BJ (cell line): ENCODE results near the gene FOXS1. TPM values are rescaled to one million over a fixed set of nuclear protein-coding genes. Genes with fewer than 3 reads are reported as not detected.

Experiments
- CTCF ChIA-PET: fragments of 350-600 bp; formaldehyde crosslinking; extraction: SDS; loops from one replicate; lab custom pipeline; 2021; ENCODE audit warnings: antibody characterized with exemption, inconsistent platforms; lab: Yijun Ruan, JAX
- POLR2A ChIA-PET: fragments of 300-600 bp; sonication (Branson Sonifier 250); formaldehyde crosslinking; extraction: SDS; loops from one replicate; lab custom pipeline; 2021; ENCODE audit warnings: antibody characterized with exemption; lab: Charles Lee
- DNase-seq: peaks from one replicate; pipeline ENCODE4 v3.0.0-alpha.2; 2011; ENCODE audit warnings: low read depth
- H3K27me3 ChIP-seq: 2 replicates; pipeline ENCODE4 v1.6.0; 2011; ENCODE audit warnings: low read length; ENCODE audit not compliant: control insufficient read depth, insufficient read depth
- H3K36me3 ChIP-seq: 2 replicates; pipeline ENCODE4 v1.5.1; 2011; ENCODE audit warnings: low read length; ENCODE audit not compliant: control insufficient read depth, insufficient read depth
- H3K4me3 ChIP-seq: 2 replicates; pipeline ENCODE4 v1.5.1; 2011; ENCODE audit warnings: low read depth, mild to moderate bottlenecking, control low read depth, low read length
- polyA plus RNA-seq: library from polyadenylated mRNA; depleted of rRNA; stranded (reverse); fragments of >200 nt; gene quantifications from 2 replicates; pipeline ENCODE4 v1.2.3, GENCODE V29; 2011
- TF ChIP-seq, protein P1 (sequence below): IDR thresholded peaks from 2 replicates; pipeline ENCODE4 v1.5.1; 2011; ENCODE audit warnings: low read depth, mild to moderate bottlenecking, control low read depth, inconsistent platforms, low read length, moderate library complexity; ENCODE audit not compliant: insufficient read depth

Gene FOXS1
- polyA plus RNA-seq, 1 experiment = 0.05 TPM

DNA sequence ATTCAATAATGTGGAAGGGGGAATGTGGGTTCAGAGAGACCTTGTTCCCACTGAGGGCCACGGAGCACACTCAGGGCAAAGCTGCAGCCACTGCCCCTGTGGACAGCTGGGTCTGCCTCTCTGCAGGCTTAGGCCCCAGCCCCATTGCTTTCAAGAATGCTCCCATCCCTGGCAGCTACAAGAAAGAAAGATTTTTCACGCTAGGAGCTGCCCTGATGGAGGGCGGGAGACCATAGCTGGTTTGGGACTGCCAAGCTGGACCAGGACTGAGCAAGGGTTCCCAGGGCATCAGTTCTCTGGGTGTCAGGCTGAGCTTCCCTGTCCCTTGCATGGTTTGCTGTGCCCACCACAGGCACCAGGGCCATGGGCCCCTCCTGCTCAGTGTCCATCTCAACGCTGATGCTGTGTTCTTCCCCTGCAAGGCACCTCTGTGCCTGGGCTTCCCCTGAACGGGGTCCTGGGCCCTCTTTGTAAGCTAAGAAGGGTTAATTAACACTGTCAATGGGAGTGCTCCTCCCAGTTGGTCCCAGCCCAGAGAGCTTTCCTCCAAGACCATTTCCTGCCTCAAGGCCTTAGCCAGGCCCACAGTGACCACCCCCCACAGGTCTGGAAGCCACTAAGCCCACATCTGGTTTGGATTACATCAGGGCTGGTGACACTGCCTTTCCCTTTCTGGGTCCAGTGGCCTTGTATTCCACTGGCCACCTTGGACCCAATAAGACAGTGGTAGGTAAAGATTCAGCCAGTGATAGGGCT lies 8.4 kb downstream of the FOXS1 start:
- no peak overlapping the region for H3K4me3 ChIP-seq
- CTCF ChIA-PET = interaction anchor here (0.9 to 10.6 kb wide), 11 partner anchors 8 to 194 kb away, joined by 3 to 105 read pairs (median 4); partner anchors contain the start of genes FOXS1, MYLK2 and PDRG1
- POLR2A ChIA-PET = interaction anchor here (0.5 kb wide), 1 partner anchor 99 kb away, joined by 3 read pairs; no protein-coding TSS in a partner anchor
- TF ChIP-seq, protein P1, sequence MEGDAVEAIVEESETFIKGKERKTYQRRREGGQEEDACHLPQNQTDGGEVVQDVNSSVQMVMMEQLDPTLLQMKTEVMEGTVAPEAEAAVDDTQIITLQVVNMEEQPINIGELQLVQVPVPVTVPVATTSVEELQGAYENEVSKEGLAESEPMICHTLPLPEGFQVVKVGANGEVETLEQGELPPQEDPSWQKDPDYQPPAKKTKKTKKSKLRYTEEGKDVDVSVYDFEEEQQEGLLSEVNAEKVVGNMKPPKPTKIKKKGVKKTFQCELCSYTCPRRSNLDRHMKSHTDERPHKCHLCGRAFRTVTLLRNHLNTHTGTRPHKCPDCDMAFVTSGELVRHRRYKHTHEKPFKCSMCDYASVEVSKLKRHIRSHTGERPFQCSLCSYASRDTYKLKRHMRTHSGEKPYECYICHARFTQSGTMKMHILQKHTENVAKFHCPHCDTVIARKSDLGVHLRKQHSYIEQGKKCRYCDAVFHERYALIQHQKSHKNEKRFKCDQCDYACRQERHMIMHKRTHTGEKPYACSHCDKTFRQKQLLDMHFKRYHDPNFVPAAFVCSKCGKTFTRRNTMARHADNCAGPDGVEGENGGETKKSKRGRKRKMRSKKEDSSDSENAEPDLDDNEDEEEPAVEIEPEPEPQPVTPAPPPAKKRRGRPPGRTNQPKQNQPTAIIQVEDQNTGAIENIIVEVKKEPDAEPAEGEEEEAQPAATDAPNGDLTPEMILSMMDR = no peak
- DNase-seq = no peak
- 0 out of 2 replicates have a peak, but pooled peaks cover 2% of the 10 kb centered on the region for H3K27me3 ChIP-seq
- H3K36me3 ChIP-seq = no peaks in the 10 kb centered on the region

DNA sequence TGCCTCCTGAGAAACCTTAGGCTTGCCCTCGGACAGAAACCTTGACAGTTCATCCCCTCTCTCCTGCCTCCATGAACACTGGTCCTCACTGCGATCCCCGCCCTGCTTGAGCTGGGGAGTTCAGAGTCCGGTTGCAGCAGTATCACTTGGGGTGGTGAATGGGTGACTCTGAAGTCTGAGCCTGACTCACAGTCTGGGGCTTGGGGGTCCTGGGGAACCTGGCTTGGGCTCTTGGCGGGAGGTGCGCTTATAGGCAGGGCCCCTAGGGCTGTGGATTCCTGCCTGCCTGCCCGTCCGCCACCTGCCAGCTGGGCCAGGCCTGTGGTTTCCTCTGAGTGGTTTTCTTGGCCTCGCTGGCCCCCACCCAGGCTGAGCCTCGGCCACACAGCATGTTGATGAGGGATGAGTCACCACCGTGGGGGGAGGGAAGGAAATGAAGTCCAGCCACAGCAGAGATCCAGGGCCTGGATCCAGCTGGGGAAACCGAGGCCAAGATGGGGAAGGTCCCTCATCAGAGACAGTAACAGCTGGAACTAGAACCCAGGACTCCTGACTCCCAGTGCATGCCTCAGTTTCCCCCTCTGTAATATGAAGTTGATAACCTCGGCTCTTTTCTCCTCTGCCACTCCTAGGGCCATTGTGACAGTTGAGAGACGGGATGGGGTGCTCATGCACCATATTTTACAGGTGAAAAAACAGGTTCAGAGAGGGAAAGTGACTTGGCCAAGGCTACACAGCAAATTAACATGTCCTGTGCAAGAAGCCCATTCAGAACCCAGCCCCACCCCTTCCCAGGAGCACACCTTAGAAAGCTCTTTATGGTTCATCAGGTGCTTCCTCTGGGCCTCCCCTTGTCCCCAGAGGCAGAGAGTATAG lies 9.2 kb downstream of the FOXS1 start:
- POLR2A ChIA-PET = no interaction called here
- CTCF ChIA-PET = interaction anchor here (0.7 to 10.6 kb wide), 8 partner anchors 9 to 199 kb away, joined by 3 to 105 read pairs (median 4); partner anchors contain the start of genes FOXS1 and MYLK2
- Histone ChIP-seq H3K36me3 (no peaks in the 10 kb centered on the region), H3K27me3 (0 out of 2 replicates have a peak, but pooled peaks cover 2% of the 10 kb centered on the region), H3K4me3 (no peak overlapping the region)
- TF ChIP-seq, protein P1 = no peak
- peak; percentile 41 for DNase-seq

DNA sequence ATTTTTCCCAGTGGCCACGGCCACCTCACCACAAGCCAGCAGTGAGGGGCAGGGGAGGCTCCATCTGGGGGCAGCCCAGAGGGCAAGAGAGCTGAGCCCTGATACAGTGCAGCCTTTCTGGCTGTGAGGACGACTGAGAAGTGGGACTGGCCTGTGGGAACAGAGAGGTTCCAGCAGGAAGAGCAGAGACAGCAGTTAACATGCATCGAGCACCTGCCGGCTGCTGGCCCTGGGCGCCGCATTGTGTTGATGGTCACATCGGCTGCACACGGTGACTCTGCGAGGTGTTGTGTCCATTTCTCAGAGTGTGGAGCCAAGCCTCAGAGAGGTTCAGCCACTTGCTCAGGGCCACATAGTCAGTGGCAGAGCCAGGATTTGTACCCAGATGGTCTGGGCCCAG lies 9.8 kb downstream of the FOXS1 start:
- Histone ChIP-seq H3K36me3 (no peaks in the 10 kb centered on the region), H3K4me3 (no peak overlapping the region), H3K27me3 (0 out of 2 replicates have a peak, but pooled peaks cover 2% of the 10 kb centered on the region)
- TF ChIP-seq, protein P1 = no peak
- POLR2A ChIA-PET = no interaction called here
- DNase-seq = no peak
- CTCF ChIA-PET = interaction anchor here (0.7 to 10.6 kb wide), 5 partner anchors 13 to 200 kb away, joined by 3 to 105 read pairs (median 4); partner anchors contain the start of gene MYLK2

DNA sequence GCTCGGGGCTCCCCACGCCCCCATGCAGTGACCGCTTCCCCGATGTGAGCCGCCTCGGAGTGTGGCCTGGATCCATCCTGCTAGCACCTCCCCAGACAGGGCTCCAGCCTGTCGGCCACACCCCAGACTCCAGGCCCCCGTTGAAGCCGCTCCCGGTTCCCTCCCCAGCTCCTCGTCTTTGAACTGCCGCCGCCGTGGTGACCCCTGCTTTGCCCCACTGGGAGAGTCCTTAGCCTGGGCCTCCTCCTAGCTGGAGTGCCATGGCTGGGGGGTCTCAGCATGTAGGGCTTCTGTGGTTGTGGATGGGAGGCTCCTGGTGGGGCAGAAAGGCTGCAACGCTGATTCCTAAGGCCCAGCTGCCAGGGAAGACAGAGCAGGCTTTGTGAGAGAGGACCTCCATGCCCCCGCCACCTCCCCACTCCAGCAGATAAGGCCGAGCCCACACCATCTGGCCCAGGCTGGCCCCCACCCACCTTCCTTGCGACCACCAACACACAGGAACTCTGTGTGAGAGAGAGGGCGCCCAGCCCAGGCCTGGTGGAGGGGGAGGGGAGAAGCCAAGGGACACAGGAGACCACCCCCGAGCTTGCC lies 11.4 kb downstream of the FOXS1 start:
- TF ChIP-seq, protein P1 = no peak
- DNase-seq = no peak
- POLR2A ChIA-PET = no interaction called here
- Histone ChIP-seq H3K36me3 (no peaks in the 10 kb centered on the region), H3K4me3 (no peak overlapping the region), H3K27me3 (0 out of 2 replicates have a peak, but pooled peaks cover 2% of the 10 kb centered on the region)
- CTCF ChIA-PET = interaction anchor here (0.5 to 10.6 kb wide), 9 partner anchors 9 to 199 kb away, joined by 3 to 105 read pairs (median 4); partner anchors contain the start of gene MYLK2
